GM12875 (cell line): ENCODE measurements around the gene HBS1L.

ENCODE experiments used
- H3K4me3 ChIP-seq: one replicate; pipeline ENCODE4 v1.5.1; 2011; ENCODE audit warnings: low read depth, low read length, control low read depth
- CTCF ChIP-seq: IDR thresholded peaks from 2 replicates; pipeline ENCODE4 v1.5.1; 2011; ENCODE audit warnings: low read depth, mild to moderate bottlenecking, control low read depth, inconsistent platforms, low read length, moderate library complexity, borderline replicate concordance; ENCODE audit not compliant: insufficient read depth

Gene HBS1L

GRCh38 chr6:134921276-134921675 is 133.3 kb downstream of the HBS1L start:
- no peak overlapping the region for H3K4me3 ChIP-seq
- TF ChIP-seq CTCF: no peak

- H3K4me3 ChIP-seq: no peak overlapping the region
- no peak for TF ChIP-seq CTCF
Measured at GRCh38 chr6:134920422-134920821, 134.2 kb downstream of the HBS1L start.

GRCh38 chr6:134918418-134918961 is 136.1 kb downstream of the HBS1L start:
- no peak overlapping the region for H3K4me3 ChIP-seq
- TF ChIP-seq CTCF: no peak

- TF ChIP-seq CTCF: no peak
Measured at GRCh38 chr6:134911547-134911946, 143.1 kb downstream of the HBS1L start.

GRCh38 chr6:134910593-134910935 is 144.1 kb downstream of the HBS1L start:
- no peak overlapping the region for H3K4me3 ChIP-seq
- TF ChIP-seq CTCF: no peak

More at GRCh38 chr6:134911547-134911946, 143.1 kb downstream of the HBS1L start:
- H3K4me3 ChIP-seq: no peak overlapping the region
